Measurements from ENCODE around the gene NCAM2.

NCAM2 gene

DNA sequence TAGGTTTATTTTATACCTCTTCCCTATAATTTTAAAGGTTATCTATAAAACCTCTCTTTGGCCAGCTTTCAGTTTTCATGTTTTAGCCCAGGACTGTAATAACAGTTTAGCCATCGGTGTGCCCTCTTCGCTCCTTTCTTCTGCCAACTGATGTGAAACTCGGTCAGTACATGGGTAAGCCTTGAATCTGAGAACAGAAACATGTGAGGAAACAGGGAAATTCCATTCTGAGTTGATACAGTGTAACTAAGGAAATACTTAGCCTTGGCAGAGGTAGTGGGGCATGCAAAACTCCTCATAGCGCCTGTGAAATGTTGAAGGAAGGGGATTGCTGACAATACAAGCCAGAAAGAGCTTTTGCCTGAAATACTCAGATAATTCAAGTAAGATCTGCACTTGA lies 465.2 kb downstream of the NCAM2 start:
- POLR2A ChIA-PET: no interaction called here
- DNase-seq (ENCODE audit: extremely low spot score): no peak
- no peak for TF ChIP-seq FOXM1 (IDR thresholded peaks at IDR 0.05; ENCODE audit: borderline replicate concordance)
- no peak for TF ChIP-seq FOXA1 (IDR thresholded peaks at IDR 0.05)
- TF ChIP-seq SUZ12 (IDR thresholded peaks at IDR 0.05): no peak
- TF ChIP-seq SP1 (IDR thresholded peaks at IDR 0.05): no peak
- TF ChIP-seq BHLHE40 (IDR thresholded peaks at IDR 0.05; ENCODE audit: borderline replicate concordance): no peak
- TF ChIP-seq ARNT (IDR thresholded peaks at IDR 0.05): no peak
- no peak for TF ChIP-seq NFRKB (IDR thresholded peaks at IDR 0.05)
- no peak for TF ChIP-seq LEF1 (IDR thresholded peaks at IDR 0.05; ENCODE audit: borderline replicate concordance)
- TF ChIP-seq, protein P1, sequence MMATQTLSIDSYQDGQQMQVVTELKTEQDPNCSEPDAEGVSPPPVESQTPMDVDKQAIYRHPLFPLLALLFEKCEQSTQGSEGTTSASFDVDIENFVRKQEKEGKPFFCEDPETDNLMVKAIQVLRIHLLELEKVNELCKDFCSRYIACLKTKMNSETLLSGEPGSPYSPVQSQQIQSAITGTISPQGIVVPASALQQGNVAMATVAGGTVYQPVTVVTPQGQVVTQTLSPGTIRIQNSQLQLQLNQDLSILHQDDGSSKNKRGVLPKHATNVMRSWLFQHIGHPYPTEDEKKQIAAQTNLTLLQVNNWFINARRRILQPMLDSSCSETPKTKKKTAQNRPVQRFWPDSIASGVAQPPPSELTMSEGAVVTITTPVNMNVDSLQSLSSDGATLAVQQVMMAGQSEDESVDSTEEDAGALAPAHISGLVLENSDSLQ (IDR thresholded peaks at IDR 0.05): no peak
- no peak for TF ChIP-seq TARDBP (IDR thresholded peaks at IDR 0.05)
- no peak for TF ChIP-seq L3MBTL2 (conservative IDR thresholded peaks at IDR 0.05)
- TF ChIP-seq HDGF (IDR thresholded peaks at IDR 0.05; ENCODE audit: borderline replicate concordance): no peak
- no peak for TF ChIP-seq CTBP1 (IDR thresholded peaks at IDR 0.05; ENCODE audit: borderline replicate concordance)
- no peak for TF ChIP-seq FOXK2 (IDR thresholded peaks at IDR 0.05)
- no peak for TF ChIP-seq ZNF384 (IDR thresholded peaks at IDR 0.05)
- no peak for TF ChIP-seq ELF4 (IDR thresholded peaks at IDR 0.05)
- CTCF ChIA-PET: no interaction called here

DNA sequence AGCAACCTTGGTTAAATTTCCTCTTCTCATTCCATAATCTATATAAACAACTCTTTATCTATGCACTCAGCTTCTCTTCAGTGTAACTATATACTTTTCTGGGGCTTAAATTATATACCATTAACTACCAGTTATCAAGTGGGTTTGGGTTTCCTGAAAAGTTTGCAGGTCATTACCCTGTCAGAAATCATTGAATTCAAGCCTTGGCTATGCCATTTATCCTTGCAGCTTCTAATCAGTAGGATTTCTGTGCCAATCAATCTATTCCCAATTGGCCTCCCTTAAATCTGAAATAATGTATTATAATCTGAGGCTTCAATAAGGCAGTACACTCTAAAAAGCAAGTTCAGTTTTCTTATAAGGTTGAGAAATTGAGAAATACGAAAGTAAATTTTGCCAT lies 466.5 kb downstream of the NCAM2 start:
- DNase-seq (ENCODE audit: extremely low spot score): no peak
- CTCF ChIA-PET: no interaction called here
- TF ChIP-seq FOXM1 (IDR thresholded peaks at IDR 0.05; ENCODE audit: borderline replicate concordance) (no peak), HDGF (IDR thresholded peaks at IDR 0.05; ENCODE audit: borderline replicate concordance) (no peak), L3MBTL2 (conservative IDR thresholded peaks at IDR 0.05) (no peak), NFRKB (IDR thresholded peaks at IDR 0.05) (no peak)
- POLR2A ChIA-PET: no interaction called here

DNA sequence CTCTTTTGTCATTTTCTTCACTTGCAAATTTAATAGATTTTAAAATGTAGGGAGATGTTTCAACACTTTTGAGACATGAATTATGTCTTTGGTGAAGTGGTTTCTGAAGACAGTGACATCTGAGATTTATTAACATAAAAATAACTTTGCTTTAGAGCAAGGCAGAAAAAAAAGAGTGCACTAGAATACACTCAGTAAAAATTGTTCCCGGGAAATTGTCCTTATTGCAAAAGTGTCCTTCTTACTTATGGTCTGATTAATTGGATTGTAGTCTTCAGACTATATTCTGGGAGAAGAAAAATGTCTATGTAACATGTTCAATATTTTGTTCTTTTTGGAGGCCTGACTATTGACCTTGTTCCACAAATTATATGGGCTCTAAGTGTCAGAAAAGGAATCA lies 468.5 kb downstream of the NCAM2 start:
- ChIA-PET POLR2A (no interaction called here), CTCF (no interaction called here)
- no peak for DNase-seq (ENCODE audit: extremely low spot score)
- TF ChIP-seq TARDBP (IDR thresholded peaks at IDR 0.05): no peak
- TF ChIP-seq FOXM1 (IDR thresholded peaks at IDR 0.05; ENCODE audit: borderline replicate concordance): no peak
- TF ChIP-seq FOXK2 (IDR thresholded peaks at IDR 0.05): no peak
- TF ChIP-seq FOXA1 (IDR thresholded peaks at IDR 0.05): no peak
- no peak for TF ChIP-seq L3MBTL2 (conservative IDR thresholded peaks at IDR 0.05)
- no peak for TF ChIP-seq ELF4 (IDR thresholded peaks at IDR 0.05)
- TF ChIP-seq BHLHE40 (IDR thresholded peaks at IDR 0.05; ENCODE audit: borderline replicate concordance): no peak
- no peak for TF ChIP-seq CTBP1 (IDR thresholded peaks at IDR 0.05; ENCODE audit: borderline replicate concordance)
- TF ChIP-seq HDGF (IDR thresholded peaks at IDR 0.05; ENCODE audit: borderline replicate concordance): no peak
- TF ChIP-seq SP1 (IDR thresholded peaks at IDR 0.05): no peak
- no peak for TF ChIP-seq ARNT (IDR thresholded peaks at IDR 0.05)
- no peak for TF ChIP-seq NFRKB (IDR thresholded peaks at IDR 0.05)
- TF ChIP-seq SUZ12 (IDR thresholded peaks at IDR 0.05): no peak
- no peak for TF ChIP-seq LEF1 (IDR thresholded peaks at IDR 0.05; ENCODE audit: borderline replicate concordance)
- no peak for TF ChIP-seq ZNF384 (IDR thresholded peaks at IDR 0.05)
- TF ChIP-seq, protein P1 (IDR thresholded peaks at IDR 0.05): no peak

DNA sequence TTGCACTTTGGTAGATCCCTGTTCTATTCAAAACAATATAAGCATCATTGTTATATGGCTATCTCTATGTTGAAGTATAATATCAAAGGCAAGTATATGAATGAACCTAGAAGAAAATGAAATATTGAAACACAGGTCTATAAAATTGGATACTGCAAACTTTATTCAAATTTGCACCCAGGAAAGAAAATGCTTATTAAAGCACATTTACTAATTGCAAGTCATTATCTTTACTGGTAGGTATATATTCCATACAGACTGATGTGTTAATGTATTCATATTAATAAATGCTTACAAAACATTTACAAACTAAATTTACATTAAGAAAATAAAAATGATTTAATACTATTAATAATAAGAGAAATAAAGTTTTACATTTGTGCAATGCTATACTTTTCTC lies 469.8 kb downstream of the NCAM2 start:
- POLR2A ChIA-PET: no interaction called here
- no peak for DNase-seq (ENCODE audit: extremely low spot score)
- CTCF ChIA-PET: no interaction called here
- TF ChIP-seq, protein P1 (IDR thresholded peaks at IDR 0.05): no peak
- TF ChIP-seq ARNT (IDR thresholded peaks at IDR 0.05): no peak
- no peak for TF ChIP-seq FOXM1 (IDR thresholded peaks at IDR 0.05; ENCODE audit: borderline replicate concordance)
- no peak for TF ChIP-seq LEF1 (IDR thresholded peaks at IDR 0.05; ENCODE audit: borderline replicate concordance)
- TF ChIP-seq FOXA1 (IDR thresholded peaks at IDR 0.05): no peak
- no peak for TF ChIP-seq HDGF (IDR thresholded peaks at IDR 0.05; ENCODE audit: borderline replicate concordance)
- TF ChIP-seq CTBP1 (IDR thresholded peaks at IDR 0.05; ENCODE audit: borderline replicate concordance): no peak
- no peak for TF ChIP-seq SP1 (IDR thresholded peaks at IDR 0.05)

DNA sequence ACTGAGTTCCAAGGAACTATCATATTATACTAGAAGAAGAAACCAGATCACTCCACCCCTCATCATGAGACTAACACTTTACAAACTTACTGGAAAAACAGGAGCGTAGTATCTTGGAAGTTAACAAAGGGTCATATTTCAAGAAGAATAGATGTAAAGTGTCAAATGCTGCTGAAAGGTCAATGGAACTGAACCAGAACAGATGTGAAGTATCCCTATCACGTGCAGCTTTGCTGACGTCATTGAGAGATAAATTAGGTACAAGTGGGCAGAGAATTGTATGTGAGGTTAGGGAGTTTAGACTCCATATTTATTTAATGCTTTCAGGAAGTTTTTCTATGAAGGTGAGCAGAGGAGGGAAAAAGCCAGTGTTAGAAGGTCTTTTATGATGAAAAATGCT lies 483.0 kb downstream of the NCAM2 start:
- TF ChIP-seq SUZ12 (IDR thresholded peaks at IDR 0.05) (no peak), ELF4 (IDR thresholded peaks at IDR 0.05) (no peak), L3MBTL2 (conservative IDR thresholded peaks at IDR 0.05) (no peak), CTBP1 (IDR thresholded peaks at IDR 0.05; ENCODE audit: borderline replicate concordance) (no peak)
- DNase-seq (ENCODE audit: extremely low spot score): no peak
- ChIA-PET CTCF (no interaction called here), POLR2A (no interaction called here)

DNA sequence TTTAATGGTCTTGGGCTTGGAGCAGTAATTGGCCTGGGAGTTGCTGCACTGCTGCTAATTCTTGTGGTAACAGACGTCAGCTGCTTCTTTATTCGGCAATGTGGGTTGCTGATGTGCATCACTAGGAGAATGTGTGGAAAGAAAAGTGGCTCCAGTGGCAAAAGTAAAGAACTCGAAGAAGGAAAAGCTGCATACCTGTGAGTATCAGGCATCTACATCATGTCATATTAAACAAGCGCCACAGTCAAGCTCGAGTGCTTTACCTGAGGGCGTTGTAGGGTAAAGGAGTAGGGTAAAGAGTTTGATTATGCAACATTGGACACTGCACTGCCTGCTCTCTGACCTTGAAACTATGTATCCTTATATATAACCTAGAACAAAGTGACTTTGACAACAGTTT lies 510.6 kb downstream of the NCAM2 start:
- POLR2A ChIA-PET: no interaction called here
- CTCF ChIA-PET: no interaction called here
- no peak for DNase-seq (ENCODE audit: extremely low spot score)
- TF ChIP-seq FOXA1 (IDR thresholded peaks at IDR 0.05) (no peak), ELF4 (IDR thresholded peaks at IDR 0.05) (no peak), SUZ12 (IDR thresholded peaks at IDR 0.05) (no peak), TARDBP (IDR thresholded peaks at IDR 0.05) (no peak), FOXM1 (IDR thresholded peaks at IDR 0.05; ENCODE audit: borderline replicate concordance) (no peak), ZNF384 (IDR thresholded peaks at IDR 0.05) (no peak), BHLHE40 (IDR thresholded peaks at IDR 0.05; ENCODE audit: borderline replicate concordance) (no peak), CTBP1 (IDR thresholded peaks at IDR 0.05; ENCODE audit: borderline replicate concordance) (no peak), ARNT (IDR thresholded peaks at IDR 0.05) (no peak), L3MBTL2 (conservative IDR thresholded peaks at IDR 0.05) (no peak), LEF1 (IDR thresholded peaks at IDR 0.05; ENCODE audit: borderline replicate concordance) (no peak), SP1 (IDR thresholded peaks at IDR 0.05) (no peak), HDGF (IDR thresholded peaks at IDR 0.05; ENCODE audit: borderline replicate concordance) (no peak), FOXK2 (IDR thresholded peaks at IDR 0.05) (no peak), NFRKB (IDR thresholded peaks at IDR 0.05) (no peak)
- TF ChIP-seq, protein P1 (IDR thresholded peaks at IDR 0.05): no peak
